RWPE1 (cell line): ENCODE data around the gene STAP1.

Experiments
- CTCF ChIA-PET: fragments of 350-600 bp; sonication (Branson Sonifier 250); formaldehyde crosslinking; extraction: SDS; loops from one replicate; lab custom pipeline; 2021; lab: Yijun Ruan, JAX
- POLR2A ChIA-PET: fragments of 400-600 bp; formaldehyde crosslinking; extraction: SDS; loops from one replicate; lab custom pipeline; 2020; ENCODE audit warnings: antibody characterized with exemption; ENCODE audit not compliant: low non-redundant PET; lab: Yijun Ruan, JAX
- DNase-seq: peaks from one replicate; pipeline ENCODE4 v3.0.0; 2012; ENCODE audit warnings: low spot score
- H3K27ac ChIP-seq: fragments of 450-650 bp; 2 replicates; pipeline ENCODE4 v1.5.1; 2017
- CTCF ChIP-seq: fragments of 450-650 bp; conservative IDR thresholded peaks from 2 replicates; pipeline ENCODE4 v1.5.1; 2017; ENCODE audit warnings: low read depth, mild to moderate bottlenecking

Gene STAP1

GRCh38 chr4:67581208-67581857 lies 22.8 kb downstream of the STAP1 start:
- no peak overlapping the region for H3K27ac ChIP-seq
- DNase-seq, result no peak
- TF ChIP-seq CTCF, result no peak
- CTCF ChIA-PET, result no interaction called here
- POLR2A ChIA-PET, result no interaction called here

- H3K27ac ChIP-seq, result no peak overlapping the region
- CTCF ChIA-PET, result no interaction called here
- TF ChIP-seq CTCF, result no peak
- DNase-seq, result no peak
- POLR2A ChIA-PET, result no interaction called here
Measured at GRCh38 chr4:67581913-67582312, 23.4 kb downstream of the STAP1 start.

- TF ChIP-seq CTCF, result no peak
- no peak overlapping the region for H3K27ac ChIP-seq
- POLR2A ChIA-PET, result no interaction called here
- CTCF ChIA-PET, result no interaction called here
- DNase-seq, result no peak
Measured at GRCh38 chr4:67584496-67584895, 26.0 kb downstream of the STAP1 start.

- TF ChIP-seq CTCF, result no peak
- no peak overlapping the region for H3K27ac ChIP-seq
- ChIA-PET POLR2A (no interaction called here), CTCF (interaction anchor here (0.6 kb wide), 1 partner anchor 592 kb away, joined by 3 read pairs; no protein-coding TSS in a partner anchor)
- no peak for DNase-seq
Measured at GRCh38 chr4:67587156-67587555, 28.6 kb downstream of the STAP1 start.

GRCh38 chr4:67593741-67594175 lies 35.2 kb downstream of the STAP1 start:
- no peak for DNase-seq
- ChIA-PET CTCF (no interaction called here), POLR2A (no interaction called here)
- no peak overlapping the region for H3K27ac ChIP-seq
- no peak for TF ChIP-seq CTCF

GRCh38 chr4:67603310-67604028 lies 44.9 kb downstream of the STAP1 start:
- CTCF ChIA-PET, result no interaction called here

More at GRCh38 chr4:67603310-67604028, 44.9 kb downstream of the STAP1 start:
- no peak overlapping the region for H3K27ac ChIP-seq
- no peak for TF ChIP-seq CTCF
- POLR2A ChIA-PET, result no interaction called here
- DNase-seq, result no peak
